Hepatic stellate cell (primary cell): ENCODE data around the gene AOPEP.
A peak's percentile ranks its signal among the peaks of the same experiment; 100 is the strongest.

Source experiments
- DNase-seq: peaks from one replicate; pipeline ENCODE4 v3.0.0; 2011; ENCODE audit warnings: low spot score

Gene AOPEP

DNA sequence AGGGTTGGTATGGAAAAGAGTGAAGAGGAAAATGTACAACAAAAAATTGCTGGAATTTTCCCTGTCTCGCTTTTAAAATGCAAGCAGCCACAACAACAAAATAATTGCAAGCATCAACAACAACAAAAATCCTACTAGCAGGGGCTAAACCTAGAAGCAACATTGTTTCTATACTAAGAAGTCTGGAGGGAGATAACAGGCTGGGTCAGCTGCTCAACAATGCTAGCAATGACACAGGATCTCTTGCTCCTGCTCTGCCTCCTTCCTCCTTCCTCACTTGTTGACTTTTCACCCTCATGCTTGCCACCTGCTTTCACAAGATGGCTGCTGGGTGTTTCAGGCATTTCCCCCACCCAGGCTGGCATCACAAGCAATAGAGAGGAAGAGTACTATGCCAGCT lies 7.6 kb upstream of the AOPEP start:
- no peak for DNase-seq

DNA sequence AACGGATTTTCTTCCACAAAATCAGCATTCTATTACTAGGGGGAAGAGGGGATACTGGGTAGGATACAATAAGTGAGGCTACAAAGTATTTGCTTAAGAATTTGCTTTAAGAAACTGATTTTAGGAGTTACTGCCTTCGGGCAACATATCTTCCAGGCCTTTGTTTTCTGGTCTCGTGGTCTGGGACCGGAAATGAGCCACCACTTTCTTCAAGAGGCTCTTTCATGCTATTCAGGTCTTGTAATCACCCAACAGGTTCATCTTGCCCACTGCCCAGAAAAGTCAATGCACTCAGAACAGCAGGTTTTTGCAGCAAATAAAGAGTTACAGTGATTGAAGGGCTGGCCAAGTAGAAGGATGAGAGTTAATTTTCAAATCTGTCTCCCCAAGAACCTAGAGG lies 6.6 kb upstream of the AOPEP start:
- no peak for DNase-seq

DNA sequence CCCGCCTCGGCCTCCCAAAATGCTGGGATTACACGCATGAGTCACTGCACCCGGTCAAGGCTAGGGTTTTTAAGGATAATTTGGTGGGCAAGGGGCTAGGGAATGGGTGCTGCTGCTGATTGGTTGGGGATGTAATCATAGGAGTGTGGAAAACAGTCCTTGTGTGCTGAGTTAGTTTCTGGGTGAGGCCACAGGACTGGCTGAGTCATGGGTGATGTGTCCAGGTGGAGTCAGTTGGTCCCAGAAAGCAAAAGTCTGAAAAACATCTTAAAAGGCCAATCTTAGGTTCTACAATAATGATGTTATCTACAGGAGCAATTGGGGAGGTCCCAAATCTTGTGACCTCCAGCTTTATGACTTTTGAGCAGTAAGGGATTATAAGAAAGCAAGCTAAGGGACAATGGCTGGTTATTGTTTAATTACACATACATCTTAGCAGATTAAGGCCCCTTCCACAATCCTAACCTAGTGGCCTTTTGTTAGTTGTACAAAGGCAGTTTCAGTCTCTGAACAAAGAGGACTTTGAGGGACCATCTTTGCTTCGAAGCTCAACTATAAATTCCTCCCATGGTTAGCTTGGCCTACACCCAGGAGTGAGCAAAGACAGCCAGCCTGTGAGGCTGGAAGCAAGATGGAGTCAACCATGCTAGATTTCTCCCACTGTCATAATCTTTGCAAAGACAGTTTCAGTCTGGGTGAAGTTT lies 5.5 kb upstream of the AOPEP start:
- no peak for DNase-seq

DNA sequence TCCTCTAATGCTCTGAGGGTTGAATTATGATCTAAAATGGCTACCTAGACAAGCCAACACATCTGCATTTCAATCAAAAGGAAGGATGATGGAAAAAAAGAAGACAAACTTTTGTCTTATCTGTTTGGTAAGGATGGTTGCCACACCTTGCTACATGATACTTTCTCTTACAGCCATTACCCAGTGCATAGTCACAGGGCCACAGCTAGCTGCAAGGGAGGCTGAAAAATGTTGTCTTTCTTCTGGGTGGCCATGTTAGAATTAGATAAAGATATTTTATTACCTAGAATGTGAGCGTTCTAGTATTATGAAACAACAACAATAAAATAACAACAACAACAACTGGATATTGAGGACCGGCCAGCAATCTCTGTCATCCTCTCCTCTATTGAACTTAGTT lies 4.7 kb upstream of the AOPEP start:
- DNase-seq, result no peak

DNA sequence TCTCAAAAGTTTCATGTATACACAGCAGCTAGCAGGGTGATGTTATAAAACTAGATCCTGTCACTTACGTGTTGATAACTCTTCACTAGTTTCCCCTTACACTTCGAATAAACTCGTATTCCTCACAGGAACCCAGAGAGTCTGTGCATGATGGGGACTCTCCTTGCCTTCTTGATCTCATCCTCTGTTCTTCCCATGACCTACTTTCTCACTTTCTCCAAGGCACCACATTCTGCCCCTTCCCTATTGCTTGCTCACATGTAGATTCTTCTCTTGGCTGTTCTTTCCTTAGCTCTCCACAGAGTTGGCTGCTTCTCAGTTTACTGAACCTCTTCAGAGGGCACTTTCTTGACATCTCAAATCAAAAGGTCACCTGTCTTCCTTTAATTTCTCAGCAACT lies 1.2 kb upstream of the AOPEP start:
- no peak for DNase-seq

DNA sequence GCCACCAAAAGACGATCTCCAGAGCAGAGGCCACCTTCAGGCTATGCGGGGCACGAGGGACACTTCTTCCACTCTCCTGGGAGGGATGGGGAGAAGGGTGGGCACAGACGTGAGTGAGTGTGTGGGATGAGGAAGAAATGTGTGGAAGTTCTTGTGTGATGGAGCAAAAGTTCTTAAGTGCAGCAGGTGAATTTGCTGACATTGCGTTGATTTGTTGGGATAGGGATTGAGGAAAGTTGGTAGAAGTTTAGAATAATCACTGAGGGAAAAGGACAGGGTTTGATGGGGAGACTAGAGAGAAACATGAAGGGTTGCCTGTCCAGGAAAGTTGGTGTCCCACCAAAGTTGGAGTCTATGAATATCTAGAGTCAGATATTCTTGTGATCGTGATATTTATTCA lies 2.2 kb downstream of the AOPEP start:
- no peak for DNase-seq

DNA sequence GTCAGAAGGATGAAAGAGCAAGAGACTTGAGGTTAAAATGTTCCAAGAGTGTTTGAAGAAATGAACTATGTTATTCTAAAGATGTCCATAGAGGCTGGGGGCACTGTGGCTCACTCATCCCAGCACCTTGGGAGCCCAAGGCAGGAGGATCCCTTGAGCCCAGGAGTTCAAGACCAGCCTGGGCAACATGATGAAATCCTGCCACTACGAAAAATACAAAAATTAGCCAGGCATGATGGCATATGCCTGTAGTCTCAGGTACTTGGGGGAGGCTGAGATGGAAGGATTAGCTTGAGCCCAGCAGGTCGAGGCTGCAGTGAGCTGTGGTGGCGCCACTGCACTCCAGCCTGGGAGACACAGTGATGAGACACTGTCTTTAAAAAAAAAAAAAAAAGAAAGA lies 2.7 kb downstream of the AOPEP start:
- no peak for DNase-seq

DNA sequence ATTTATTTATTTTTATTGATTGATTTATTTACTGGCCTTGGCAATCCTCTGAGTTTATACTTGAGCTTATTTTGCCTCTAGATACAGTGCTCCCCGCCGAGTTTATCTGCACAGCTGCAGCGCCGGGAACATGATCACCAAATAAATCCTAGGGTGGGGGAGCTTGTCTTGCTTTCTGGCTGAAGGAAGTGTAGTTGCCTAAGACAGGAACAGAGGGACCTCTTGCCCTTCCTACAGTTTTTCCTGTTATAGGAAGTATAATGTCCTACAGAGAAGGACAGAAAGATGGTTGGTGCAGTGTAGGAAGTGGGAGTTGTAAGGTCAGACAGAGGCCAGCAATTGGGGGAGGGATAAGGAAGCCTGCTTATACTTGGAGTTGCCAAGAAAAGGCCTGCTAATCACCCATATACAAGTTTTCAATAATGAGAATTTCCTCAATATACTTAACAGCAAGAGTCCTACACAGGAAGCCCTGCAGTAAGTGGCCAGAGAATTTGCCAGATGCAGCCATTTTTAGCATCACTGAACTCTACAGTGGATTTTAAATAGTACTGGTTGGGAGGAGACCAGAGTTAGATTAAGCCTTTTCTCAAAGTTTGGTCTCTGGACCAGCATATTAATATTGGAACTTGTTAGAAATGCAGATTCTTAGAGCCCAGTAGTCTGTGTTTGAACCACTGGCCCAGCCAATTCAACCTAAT lies 7.7 kb downstream of the AOPEP start:
- DNase-seq, result no peak

DNA sequence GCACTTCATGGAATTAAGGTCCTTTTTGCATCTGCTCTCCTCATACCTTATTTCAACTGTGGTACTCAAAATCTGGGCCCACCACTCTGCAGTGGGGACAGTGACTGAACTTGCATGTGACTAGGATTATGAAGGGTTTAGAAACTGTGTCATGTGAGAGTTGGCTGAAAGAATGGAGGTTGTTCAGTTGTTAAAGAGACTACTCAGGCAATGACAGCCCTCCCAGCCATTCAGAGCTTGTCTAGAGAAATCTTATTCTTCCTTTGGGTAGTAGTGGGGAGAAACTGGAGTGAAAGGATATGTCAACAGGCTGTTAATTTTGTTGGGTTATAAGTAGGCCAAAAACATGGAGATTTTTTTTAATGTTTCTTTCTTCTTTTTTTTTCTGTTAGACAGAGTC lies 10.3 kb downstream of the AOPEP start:
- DNase-seq, result no peak

DNA sequence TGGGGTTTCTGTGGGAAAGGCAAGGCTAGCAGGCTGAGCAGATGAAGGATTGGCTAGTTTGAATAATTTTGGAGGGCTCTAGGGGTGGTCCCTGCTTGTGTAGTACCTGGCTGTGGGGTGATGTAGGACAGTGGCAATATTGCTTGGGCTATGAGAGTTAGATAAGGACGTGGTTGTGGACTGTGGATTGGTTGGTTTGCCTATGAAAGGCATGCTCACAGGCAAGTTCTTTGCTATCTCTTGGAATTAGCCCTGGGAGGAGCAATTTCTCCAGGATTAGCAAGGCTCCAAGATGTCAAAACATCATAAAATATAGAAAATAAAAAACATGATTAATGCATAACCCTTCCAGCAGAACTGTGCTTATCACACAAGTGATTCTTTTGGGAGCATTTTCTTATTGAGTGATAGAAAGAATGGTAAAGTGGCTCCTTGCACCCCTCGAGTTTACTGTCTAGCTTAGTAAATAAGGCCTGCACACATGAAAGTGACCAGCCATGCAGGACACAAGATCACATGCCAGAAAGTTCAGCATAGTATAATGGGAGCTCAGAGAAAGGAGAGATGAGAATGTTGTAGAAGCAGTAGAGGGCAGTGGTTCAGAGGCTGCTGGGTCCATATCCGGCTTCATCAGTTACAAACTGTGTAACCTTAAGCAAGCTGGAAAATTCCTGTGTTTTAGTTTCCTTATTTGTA lies 13.8 kb downstream of the AOPEP start:
- peak; percentile 29 for DNase-seq

DNA sequence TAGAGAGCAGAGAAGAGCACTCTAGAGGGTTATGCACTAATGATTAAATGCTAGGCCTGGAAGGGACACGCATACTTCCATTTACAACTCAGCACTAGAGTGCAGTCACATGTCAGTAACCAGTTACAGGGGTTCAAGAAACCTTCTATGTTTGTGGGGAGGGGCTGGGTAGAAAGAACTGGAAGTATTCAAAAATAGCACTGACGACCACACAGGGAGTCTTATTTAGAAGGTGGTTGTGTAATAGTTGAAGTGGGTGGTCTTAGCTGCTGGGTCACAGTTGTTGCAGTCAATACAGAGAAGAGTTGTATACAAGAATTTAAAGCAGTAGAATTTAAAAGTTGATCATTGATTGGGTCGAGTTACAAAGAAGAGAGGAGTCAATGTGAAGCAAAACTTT lies 15.4 kb downstream of the AOPEP start:
- DNase-seq, result no peak

DNA sequence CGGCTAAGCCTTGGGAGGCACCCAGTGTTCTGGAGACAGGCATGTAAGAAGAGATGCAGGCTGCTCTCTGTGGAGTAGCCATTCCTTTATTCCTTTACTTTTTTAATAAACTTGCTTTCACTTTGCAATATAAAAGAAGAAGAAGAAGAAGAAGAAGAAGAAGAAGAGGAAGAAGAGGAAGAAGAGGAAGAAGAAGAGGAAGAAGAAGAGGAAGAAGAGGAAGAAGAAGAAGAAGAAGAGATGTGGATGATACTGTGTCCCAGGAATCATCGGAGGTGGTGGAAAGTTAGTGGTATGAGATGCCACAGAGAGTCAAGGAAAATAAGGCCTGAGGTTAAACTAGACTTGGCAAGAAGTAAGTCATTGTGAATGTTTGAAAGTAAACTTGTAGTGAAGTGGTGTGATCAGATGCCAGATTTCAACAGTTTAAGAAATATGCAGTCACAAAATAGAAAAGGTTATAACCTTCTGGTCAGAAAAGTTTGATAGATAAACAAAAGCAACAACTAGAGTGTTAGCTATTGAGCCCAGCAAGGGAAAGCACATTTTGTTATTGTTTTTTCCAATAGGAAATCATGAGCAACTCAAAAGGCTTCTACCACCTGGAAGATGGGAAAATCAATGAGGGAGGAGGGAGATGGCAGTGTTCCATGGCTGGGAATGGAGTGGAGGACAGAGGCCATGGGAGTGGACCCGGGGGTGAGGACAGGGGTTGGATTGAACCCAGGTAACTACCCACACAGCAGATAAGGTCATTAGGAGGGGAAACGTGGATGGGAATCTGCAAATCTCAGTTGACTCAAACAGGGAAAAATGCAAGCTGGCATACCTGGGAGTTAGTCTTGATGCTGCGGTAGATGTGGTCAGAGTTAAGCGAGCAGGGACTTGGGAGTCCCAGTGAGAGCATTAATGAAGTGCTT lies 16.8 kb downstream of the AOPEP start:
- no peak for DNase-seq

DNA sequence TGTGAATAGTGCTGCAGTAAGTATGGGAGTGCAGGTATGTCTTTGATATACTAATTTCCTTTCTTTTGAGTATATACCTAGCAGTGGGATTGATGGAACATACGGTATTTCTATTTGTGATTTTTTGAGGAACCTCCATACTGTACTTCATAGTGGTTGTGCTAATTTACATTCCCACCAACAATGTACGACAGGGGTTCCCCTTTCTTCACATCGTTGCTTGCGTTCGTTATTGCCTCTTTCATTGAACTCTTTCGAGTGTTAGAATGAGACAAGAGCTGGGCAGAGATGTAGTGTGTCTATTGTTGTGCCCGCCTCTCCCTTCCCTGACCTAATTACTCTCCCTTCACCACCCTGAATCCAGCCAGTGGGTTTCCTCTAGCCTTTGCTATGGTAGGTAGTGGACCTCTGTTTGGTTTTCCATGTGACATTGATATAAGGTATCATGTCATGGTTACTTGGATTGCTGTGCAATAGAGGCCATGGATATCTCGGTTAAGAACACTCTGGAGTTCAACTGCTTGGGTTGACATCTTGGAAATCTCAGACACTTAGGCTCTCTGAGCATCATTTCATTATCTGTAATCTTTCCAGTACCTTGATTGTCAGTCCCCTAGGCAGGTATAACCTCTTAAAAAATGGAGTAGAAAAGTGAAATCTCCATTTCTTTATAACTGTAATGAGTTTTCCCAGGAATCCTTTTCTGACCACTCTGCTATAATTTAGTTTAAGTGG lies 19.5 kb downstream of the AOPEP start:
- no peak for DNase-seq

DNA sequence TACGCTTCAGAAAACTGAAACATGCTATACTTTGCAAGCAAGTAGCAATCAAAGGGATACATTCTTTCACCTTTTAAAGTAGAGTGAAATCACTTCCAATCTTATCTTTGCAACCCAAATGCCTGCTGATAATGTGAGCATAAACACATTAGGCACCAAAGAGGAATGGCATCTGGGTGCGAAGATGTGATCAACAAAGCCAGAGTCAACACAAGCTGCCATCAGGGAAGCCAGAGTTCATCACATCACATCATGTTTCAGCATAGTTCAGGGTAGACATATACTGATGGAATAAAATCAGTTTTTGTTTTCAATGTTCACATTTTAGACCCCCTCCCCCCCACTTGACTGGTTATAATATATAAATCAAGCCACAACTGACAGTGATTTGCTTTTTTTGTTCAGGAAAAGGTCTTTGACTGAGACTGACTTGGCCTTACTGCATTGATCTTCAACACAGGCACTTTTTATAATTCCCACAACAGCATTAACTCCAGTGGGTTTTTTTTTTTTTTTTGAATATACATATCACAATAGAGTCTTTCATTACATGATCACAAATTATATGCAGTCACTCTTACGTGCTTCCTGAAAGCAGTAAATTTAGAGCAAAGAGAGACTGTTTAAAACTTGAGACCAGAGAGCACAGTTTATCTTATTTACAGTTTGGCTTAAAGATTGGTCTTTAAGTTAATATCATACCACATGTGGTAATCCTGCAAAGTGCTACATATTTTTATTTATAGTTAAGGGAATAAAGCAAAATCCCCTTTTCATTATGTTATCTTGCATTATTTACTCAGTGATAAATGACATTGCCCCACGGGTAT lies 20.3 kb downstream of the AOPEP start:
- no peak for DNase-seq

DNA sequence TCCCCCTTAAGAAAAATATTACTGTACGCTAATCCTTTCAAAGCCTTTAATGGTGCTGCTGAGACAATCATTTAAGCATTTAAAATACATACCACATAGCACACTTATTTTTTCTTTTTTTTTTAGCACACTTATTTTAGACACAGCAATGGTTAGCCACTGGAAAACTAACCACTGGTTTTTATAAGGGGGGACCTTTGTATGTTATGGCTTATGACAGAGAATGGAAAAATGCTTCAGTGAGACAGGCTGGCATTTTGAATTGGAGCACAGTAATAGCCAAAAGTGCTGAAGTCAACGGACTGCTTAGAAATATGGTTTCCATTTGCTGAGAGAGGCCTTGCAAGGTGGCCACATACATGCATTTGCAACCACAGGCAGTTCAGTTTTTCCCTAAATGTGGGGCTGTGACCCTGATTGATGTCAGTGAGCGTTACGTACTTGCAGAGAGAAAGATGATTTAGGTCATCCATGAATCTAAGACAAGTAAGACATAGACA lies 28.5 kb downstream of the AOPEP start:
- DNase-seq, result no peak

DNA sequence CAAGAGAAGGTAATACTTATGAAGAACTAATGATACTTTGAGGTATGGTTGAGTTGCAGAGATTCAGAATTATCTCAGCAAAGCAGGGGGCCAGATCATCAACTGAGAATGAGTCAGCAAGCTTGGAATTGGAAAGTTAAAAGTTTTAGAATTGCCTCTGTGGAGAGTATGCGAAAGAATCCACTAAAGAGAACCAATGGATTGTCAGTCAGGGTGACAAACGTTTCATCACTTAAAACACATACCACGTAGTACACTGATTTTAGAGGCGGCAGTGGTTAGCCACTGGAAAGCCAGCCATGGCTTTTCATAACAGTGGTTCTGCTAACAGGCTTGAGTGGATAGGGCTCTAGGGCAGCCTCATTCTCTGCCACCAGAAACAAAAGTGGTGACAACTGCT lies 30.7 kb downstream of the AOPEP start:
- peak; percentile 50 for DNase-seq

DNA sequence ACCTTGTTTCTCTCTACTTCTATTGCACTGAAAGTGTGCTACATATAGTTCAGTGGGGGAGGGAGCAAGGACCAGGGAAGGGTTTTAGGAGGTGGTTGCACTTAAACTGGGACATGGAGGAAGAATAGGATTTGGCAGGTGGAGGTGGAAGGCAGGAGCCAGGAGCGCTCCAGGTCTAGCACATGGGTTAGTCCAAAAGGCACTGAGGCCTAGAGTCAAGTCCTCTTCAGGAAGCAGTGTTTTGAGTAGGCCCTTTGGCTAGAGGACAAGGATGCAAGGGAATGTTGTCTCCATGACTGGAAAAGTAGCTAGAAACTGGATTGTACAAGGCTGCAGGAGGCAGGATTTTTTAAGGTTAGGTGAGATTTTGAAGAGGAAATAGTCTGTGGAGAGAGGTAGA lies 31.5 kb downstream of the AOPEP start:
- no peak for DNase-seq

DNA sequence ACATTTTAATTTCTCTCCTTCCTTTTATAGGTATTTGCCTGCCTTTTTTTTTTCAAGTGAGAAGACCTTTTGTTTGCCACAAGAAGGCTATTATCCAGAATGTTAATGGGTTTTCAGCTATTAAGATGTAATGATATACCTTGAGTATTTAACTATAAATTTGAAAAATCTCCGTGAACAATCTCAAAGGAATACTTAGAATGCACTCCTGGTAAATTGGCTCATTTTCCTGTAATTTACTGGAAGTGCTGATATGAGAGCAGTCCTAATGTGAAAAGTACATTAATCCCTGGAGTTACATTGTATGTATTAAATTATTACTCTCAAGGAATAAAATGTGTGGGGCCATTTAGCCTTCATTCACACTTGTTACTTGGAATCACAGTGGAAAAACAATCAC lies 32.4 kb downstream of the AOPEP start:
- no peak for DNase-seq

DNA sequence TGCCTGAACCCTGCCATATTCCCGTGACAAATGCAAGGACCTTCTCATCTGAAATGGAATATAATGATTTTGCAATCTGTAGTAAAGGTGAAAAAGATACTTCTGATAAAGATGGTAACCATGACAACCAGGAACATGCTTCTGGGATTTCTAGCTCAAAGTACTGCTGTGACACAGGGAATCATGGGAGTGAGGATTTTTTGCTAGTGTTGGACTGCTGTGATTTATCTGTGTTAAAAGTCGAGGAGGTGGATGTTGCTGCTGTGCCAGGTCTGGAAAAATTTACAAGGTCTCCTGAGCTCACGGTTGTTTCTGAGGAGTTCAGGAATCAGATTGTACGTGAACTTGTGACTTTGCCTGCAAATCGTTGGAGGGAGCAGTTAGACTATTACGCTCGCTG lies 33.5 kb downstream of the AOPEP start:
- DNase-seq, result no peak

DNA sequence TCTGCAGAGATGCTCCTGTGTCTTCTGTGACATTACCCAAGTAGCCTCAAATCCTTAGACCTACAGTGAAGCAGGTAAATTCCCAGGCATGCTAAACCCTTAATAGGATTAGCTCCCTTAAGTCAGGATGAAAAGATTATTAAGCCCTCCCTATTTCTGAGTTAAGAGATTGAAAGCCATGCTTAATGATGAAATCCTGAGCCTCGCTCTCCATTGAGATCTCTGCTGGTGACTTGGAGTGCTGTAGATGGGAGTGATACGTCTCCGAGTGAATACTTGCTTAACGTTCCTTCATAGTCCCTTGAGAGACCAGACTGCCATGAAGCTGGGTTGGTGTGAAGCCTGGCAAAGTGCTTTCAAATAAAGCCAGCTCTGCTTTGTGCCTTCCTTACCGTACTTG lies 34.2 kb downstream of the AOPEP start:
- no peak for DNase-seq

DNA sequence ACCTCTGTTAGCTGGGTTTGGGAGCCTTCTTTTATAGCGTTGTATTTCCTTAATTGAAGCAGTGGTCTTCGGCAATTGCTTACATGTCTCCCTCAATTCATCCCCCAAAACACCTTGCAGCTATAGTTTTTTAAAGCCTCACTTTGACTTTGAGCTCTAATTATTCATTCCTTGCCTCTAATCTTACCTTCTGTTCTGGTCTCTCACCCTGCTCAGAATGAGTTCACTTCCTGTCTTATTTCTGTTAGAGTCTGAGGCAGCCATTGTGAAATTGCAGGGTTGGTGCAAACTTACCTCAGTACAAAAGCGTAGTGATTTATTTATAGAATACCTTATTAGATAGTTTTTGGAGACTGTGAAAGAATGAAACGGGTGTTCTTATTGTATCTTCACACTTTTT lies 35.0 kb downstream of the AOPEP start:
- DNase-seq, result no peak
